ENCODE results near the gene ATF6. TPM values are rescaled to one million over a fixed set of nuclear protein-coding genes. Genes with fewer than 3 reads are reported as not detected.

The ATF6 gene
- total and polyA plus RNA-seq, 2 of the 4 experiments (the other 2 are of a cell fraction): 12.2 to 17.6 TPM

DNA sequence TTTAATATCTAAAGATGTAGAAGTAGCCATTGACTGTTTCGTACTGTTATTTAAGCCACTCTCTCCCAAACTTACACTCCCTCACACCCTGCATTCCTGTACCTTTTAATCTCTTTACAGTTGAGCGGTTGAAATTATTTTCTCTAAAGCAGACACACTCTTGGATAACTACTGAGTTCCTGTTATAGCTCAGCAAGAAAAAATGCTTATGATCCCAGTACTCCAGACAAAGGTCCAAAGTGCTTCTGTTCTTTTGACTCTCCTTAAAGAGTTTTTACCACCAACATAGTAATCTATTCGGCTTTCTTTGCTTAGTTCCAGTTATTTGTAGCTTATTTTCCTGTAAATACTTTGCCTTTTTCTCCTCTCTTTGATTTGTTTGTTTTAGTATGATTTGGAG lies 100.1 kb downstream of the ATF6 start:
- dilution Hi-C loops (cut with HindIII; ENCODE audit: low sequenced_read_pairs, unreplicated experiment) (no loop called here), intact Hi-C loops (cut with micrococcal nuclease) (no loop called here), in situ Hi-C loops (cut with MboI; ENCODE audit: low sequenced_read_pairs) (no loop called here)
- no peak for DNase-seq
- no peaks in the 10 kb centered on the region for H3K9me3 ChIP-seq (ENCODE audit: control insufficient read depth, insufficient read depth, low read length)
- no peak overlapping the region for H3K18ac ChIP-seq (ENCODE audit: low read depth, low read length)
- no peak overlapping the region for H2AFZ ChIP-seq (replicated peaks; ENCODE audit: low read length, poor library complexity)
- no peak overlapping the region for H2AK9ac ChIP-seq (replicated peaks; ENCODE audit: low read depth, low read length, poor library complexity)
- whole genome bisulfite sequencing, 2 experiments (ENCODE audit: extremely low coverage in 2 of 2, insufficient read length in 1 of 2): 86% methylated on average over 1 of the region's 3 CpGs; no CpG with 5 or more reads in 1 of the 2 experiments
- no peak overlapping the region for H3K14ac ChIP-seq (replicated peaks; ENCODE audit: low read depth, low read length)
- H4K20me1 ChIP-seq (ENCODE audit: insufficient read depth, low read length): no peaks in the 10 kb centered on the region
- H2AK5ac ChIP-seq (ENCODE audit: low read depth, low read length): no peak overlapping the region
- no peak overlapping the region for H4K5ac ChIP-seq (ENCODE audit: low read depth, low read length)
- ATAC-seq (ENCODE audit: low read depth): no peak
- H3K56ac ChIP-seq (ENCODE audit: extremely low read depth, insufficient read depth, low read length): no peak overlapping the region
- no peak overlapping the region for H3K4me3 ChIP-seq (ENCODE audit: insufficient read depth, low read depth, low read length)
- no peaks in the 10 kb centered on the region for H3K79me1 ChIP-seq (ENCODE audit: low read depth in 1 of 2, low read length in 2 of 2)
- H4K8ac ChIP-seq (ENCODE audit: low read depth in 2 of 2, low read length in 2 of 2): no peak overlapping the region
- no peak overlapping the region for H3K23ac ChIP-seq (ENCODE audit: low read depth, low read length)
- peaks cover 5% of the 10 kb centered on the region; the same call in 1 of the 2 replicates for H3K4me1 ChIP-seq (ENCODE audit: control insufficient read depth, insufficient read depth, low read length)
- no peak overlapping the region for H3K4me2 ChIP-seq (ENCODE audit: low read depth, low read length)
- H3K36me3 ChIP-seq (ENCODE audit: control insufficient read depth, insufficient read depth, low read length): no peaks in the 10 kb centered on the region
- H2BK120ac ChIP-seq (ENCODE audit: low read depth, low read length): no peak overlapping the region
- no peak overlapping the region for H3K9ac ChIP-seq (ENCODE audit: low read depth, low read length)
- no peak overlapping the region for H3K27ac ChIP-seq (ENCODE audit: insufficient read depth, low read length)
- no TSS peak for BruUV-seq (replicated peaks)
- H3K27me3 ChIP-seq (ENCODE audit: control insufficient read depth, insufficient read depth, low read length): no peaks in the 10 kb centered on the region
- H2BK5ac ChIP-seq (ENCODE audit: low read depth, low read length, poor library complexity, severe bottlenecking): no peak overlapping the region
- ChIA-PET POLR2A (ENCODE audit: unreplicated experiment) (no interaction called here), CTCF (interaction anchor here (0.6 kb wide), 1 partner anchor 39 kb away, joined by 4 read pairs; no protein-coding TSS in a partner anchor)
- H3K4ac ChIP-seq (ENCODE audit: low read depth, low read length): no peak overlapping the region
- no peak overlapping the region for H4K91ac ChIP-seq (ENCODE audit: insufficient read depth, low read depth, low read length)
- no peaks in the 10 kb centered on the region for H3K9me1 ChIP-seq (ENCODE audit: insufficient read depth, low read length)
- H2BK20ac ChIP-seq (ENCODE audit: low read depth, low read length): no peak overlapping the region
- H2BK15ac ChIP-seq (ENCODE audit: low read depth, low read length): no peak overlapping the region
- TF ChIP-seq FOS (IDR thresholded peaks at IDR 0.05; ENCODE audit: low read depth, low read length): no peak
